SK-N-SH (cell line): Measurements from ENCODE around the gene AHDC1. TPM values are rescaled to one million over a fixed set of nuclear protein-coding genes. Genes with fewer than 3 reads are reported as not detected.

Source experiments
- CTCF ChIA-PET: fragments of 300-600, 350-600 bp; formaldehyde crosslinking; extraction: SDS; loops from one replicate; lab custom pipeline; 2021; lab: Yijun Ruan, JAX
- POLR2A ChIA-PET: fragments of 350-600 bp; sonication (Branson Sonifier 250); formaldehyde crosslinking; extraction: SDS; loops from one replicate; lab custom pipeline; 2020; ENCODE audit warnings: antibody characterized with exemption, inconsistent platforms; lab: Yijun Ruan, JAX
- DNase-seq: peaks from one replicate; pipeline ENCODE4 v3.0.0; 2012
- H2AFZ ChIP-seq: fragments of 200-600 bp; sonication (generic); 2 replicates; pipeline ENCODE4 v1.8.1; 2016; ENCODE audit warnings: antibody characterized with exemption, mild to moderate bottlenecking, low read depth
- H3F3A ChIP-seq: fragments of 200-600 bp; sonication (generic); replicated peaks from 2 replicates; pipeline ENCODE3; 2016; ENCODE audit warnings: antibody characterized with exemption, mild to moderate bottlenecking; ENCODE audit not compliant: insufficient read depth
- H3K27ac ChIP-seq, 2 experiments: fragments of 200-500 bp in 1 of 2; fragments of 200-600 bp in 1 of 2; sonication (Bioruptor generic) in 1 of 2; sonication (generic), shearing (Covaris generic) in 1 of 2; 2 replicates each; pipeline versions ENCODE4 v1.5.1 to v1.6.1; 2014 to 2016; ENCODE audit warnings: low read depth in 2 of 2, inconsistent platforms in 1 of 2, low read length in 1 of 2, mild to moderate bottlenecking in 1 of 2, mixed read lengths in 1 of 2
- H3K27me3 ChIP-seq: fragments of 200-600 bp; sonication (generic), shearing (Covaris generic); 2 replicates; pipeline ENCODE4 v1.6.1; 2016; ENCODE audit warnings: mixed run types; ENCODE audit not compliant: insufficient read depth
- H3K36me3 ChIP-seq, 2 experiments: fragments of 200-500 bp in 1 of 2; fragments of 200-600 bp in 1 of 2; sonication (Bioruptor generic) in 1 of 2; sonication (generic) in 1 of 2; replicated peaks in 1 of 2; 2 replicates each; pipeline versions ENCODE3 to v1.5.1; 2014 to 2016; ENCODE audit warnings: low read length in 1 of 2, mild to moderate bottlenecking in 1 of 2; ENCODE audit not compliant: insufficient read depth in 2 of 2, control insufficient read depth in 1 of 2
- H3K4me1 ChIP-seq, 2 experiments: fragments of 200-500 bp in 1 of 2; fragments of 200-600 bp in 1 of 2; sonication (Bioruptor generic) in 1 of 2; sonication (generic), shearing (Covaris generic) in 1 of 2; 2 replicates each; pipeline versions ENCODE4 v1.5.1 to v1.6.1; 2014 to 2016; ENCODE audit warnings: low read depth in 1 of 2, low read length in 1 of 2, mixed run types in 1 of 2; ENCODE audit not compliant: insufficient read depth in 2 of 2, control insufficient read depth in 1 of 2
- H3K4me2 ChIP-seq: fragments of 200-600 bp; sonication (generic), shearing (Covaris generic); 2 replicates; pipeline ENCODE4 v1.6.1; 2017; ENCODE audit warnings: mixed run types
- H3K4me3 ChIP-seq, 2 experiments: fragments of 200-500 bp in 1 of 2; fragments of 200-600 bp in 1 of 2; sonication (Bioruptor generic) in 1 of 2; sonication (generic), shearing (Covaris generic) in 1 of 2; 2 replicates each; pipeline versions ENCODE4 v1.5.1 to v1.8.1; 2014 to 2016; ENCODE audit warnings: low read depth in 2 of 2, inconsistent platforms in 1 of 2, low read length in 1 of 2, mild to moderate bottlenecking in 1 of 2, mixed read lengths in 1 of 2, moderate library complexity in 1 of 2
- H3K79me2 ChIP-seq: fragments of 200-600 bp; sonication (generic); 2 replicates; pipeline ENCODE4 v1.8.1; 2017; ENCODE audit warnings: mild to moderate bottlenecking; ENCODE audit not compliant: insufficient read depth
- H3K9ac ChIP-seq: fragments of 200-600 bp; sonication (generic); 2 replicates; pipeline ENCODE4 v1.6.1; 2017; ENCODE audit warnings: mixed run types
- H3K9me2 ChIP-seq: fragments of 200-600 bp; sonication (generic); 2 replicates; pipeline ENCODE4 v1.6.1; 2017; ENCODE audit warnings: mixed run types
- H3K9me3 ChIP-seq: fragments of 200-600 bp; sonication (generic); 2 replicates; pipeline ENCODE4 v1.6.1; 2017; ENCODE audit warnings: mixed run types, mild to moderate bottlenecking, moderate library complexity
- H4K20me1 ChIP-seq: fragments of 200-600 bp; sonication (generic); 2 replicates; pipeline ENCODE4 v1.6.1; 2017; ENCODE audit warnings: mild to moderate bottlenecking, mixed run types; ENCODE audit not compliant: insufficient read depth
- CHD2 ChIP-seq: fragments of 150-350 bp; IDR thresholded peaks from 2 replicates; pipeline ENCODE4 v1.6.1; 2018; ENCODE audit warnings: low read length; ENCODE audit not compliant: partially characterized antibody
- CTCF ChIP-seq: fragments of 200-600 bp; sonication (generic); IDR thresholded peaks from 2 replicates; pipeline ENCODE4 v1.6.1; 2017; ENCODE audit warnings: antibody characterized with exemption, mild to moderate bottlenecking, moderate library complexity
- EP300 ChIP-seq, 2 experiments: IDR thresholded peaks; 2 replicates each; pipeline versions ENCODE4 v1.4.0 to v1.6.1; 2012; ENCODE audit warnings: borderline replicate concordance in 1 of 2, low read depth in 1 of 2, low read length in 1 of 2
- EZH2phosphoT487 ChIP-seq: fragments of 200-600 bp; sonication (generic); IDR thresholded peaks from 2 replicates; pipeline ENCODE4 v1.6.1; 2017; ENCODE audit warnings: low read depth, mixed run types, mild to moderate bottlenecking, antibody characterized with exemption, moderate library complexity, borderline replicate concordance
- FOXJ3 ChIP-seq: sonication (generic); formaldehyde crosslinking; IDR thresholded peaks from 2 replicates; pipeline ENCODE4 v1.5.1; 2020; ENCODE audit warnings: mild to moderate bottlenecking, missing genetic modification reagents
- GATA2 ChIP-seq: sonication (generic); formaldehyde crosslinking; IDR thresholded peaks from 2 replicates; pipeline ENCODE4 v1.5.0; 2020; ENCODE audit warnings: mild to moderate bottlenecking, missing genetic modification reagents
- MAX ChIP-seq: IDR thresholded peaks from 2 replicates; pipeline ENCODE4 v1.4.0; 2012; ENCODE audit warnings: low read depth
- MXI1 ChIP-seq: IDR thresholded peaks from 2 replicates; pipeline ENCODE4 v1.6.1; 2012; ENCODE audit warnings: mild to moderate bottlenecking, low read depth, low read length, improper control_type of control experiment
- NFIC ChIP-seq: IDR thresholded peaks from 2 replicates; pipeline ENCODE4 v1.4.0; 2012; ENCODE audit warnings: borderline replicate concordance
- RAD21 ChIP-seq: IDR thresholded peaks from 2 replicates; pipeline ENCODE4 v1.6.1; 2012; ENCODE audit warnings: mild to moderate bottlenecking, low read length
- RCOR1 ChIP-seq: fragments of 150-350 bp; IDR thresholded peaks from 2 replicates; pipeline ENCODE4 v1.6.1; 2017; ENCODE audit warnings: antibody characterized with exemption, low read length
- REST ChIP-seq: IDR thresholded peaks from 2 replicates; pipeline ENCODE4 v1.6.1; 2012; ENCODE audit warnings: mild to moderate bottlenecking, low read depth, low read length, moderate library complexity
- RXRA ChIP-seq: IDR thresholded peaks from 2 replicates; pipeline ENCODE4 v1.4.0; 2012; ENCODE audit warnings: low read depth, mild to moderate bottlenecking, borderline replicate concordance
- TAF1 ChIP-seq: IDR thresholded peaks from 2 replicates; pipeline ENCODE4 v1.6.1; 2012; ENCODE audit warnings: low read depth, mild to moderate bottlenecking, low read length, moderate library complexity, borderline replicate concordance
- USF1 ChIP-seq: IDR thresholded peaks from 2 replicates; pipeline ENCODE4 v1.4.0; 2012; ENCODE audit warnings: low read depth, borderline replicate concordance
- WGBS: methylation state at CpG from one replicate; pipeline ENCODE4 v1.1.6; 2017; ENCODE audit warnings: low lambda C conversion rate; 5-methylcytosine and 5-hydroxymethylcytosine counted together
- polyA plus RNA-seq, 3 experiments: library from polyadenylated mRNA; depleted of rRNA; stranded (reverse); fragments of >200 nt; gene quantifications; 2 replicates each; pipeline ENCODE4 v1.2.3, GENCODE V29; 2012

The AHDC1 gene
- polyA plus RNA-seq, 1 of the 3 experiments (the other 2 are of a cell fraction): 8.5 TPM

GRCh38 chr1:27513528-27513927 is 90.4 kb downstream of the AHDC1 start:
- 97% methylated on average over 5 of the region's 5 CpGs for WGBS
- TF ChIP-seq NFIC (no peak), EP300 (IDR thresholded peaks at IDR 0.05; ENCODE audit: borderline replicate concordance in 1 of 2, low read depth in 1 of 2, low read length in 1 of 2) (no peak), CHD2 (no peak), RAD21 (no peak), GATA2 (CRISPR knock-in tag) (no peak), EZH2phosphoT487 (no peak), FOXJ3 (CRISPR knock-in tag) (no peak), MAX (no peak)
- Histone ChIP-seq H3F3A (no peaks in the 10 kb centered on the region), H3K27ac (no peak overlapping the region), H3K4me1 (peaks cover 0 to 15% of the 10 kb centered on the region in 2 experiments; a peak in 1 of 4 replicates), H3K9ac (no peak overlapping the region), H4K20me1 (no peaks in the 10 kb centered on the region), H3K27me3 (no peaks in the 10 kb centered on the region), H3K36me3 (no peaks in the 10 kb centered on the region), H3K9me3 (no peaks in the 10 kb centered on the region), H3K9me2 (no peaks in the 10 kb centered on the region), H3K4me2 (no peak overlapping the region), H3K79me2 (no peaks in the 10 kb centered on the region), H2AFZ (no peak overlapping the region), H3K4me3 (no peak overlapping the region)
- CTCF ChIA-PET: interaction anchor here (1.2 kb wide), 1 partner anchor 150 kb away, joined by 4 read pairs; no protein-coding TSS in a partner anchor
- no peak for DNase-seq
- POLR2A ChIA-PET: no interaction called here

- Histone ChIP-seq H3K9ac (no peak overlapping the region), H3K36me3 (no peaks in the 10 kb centered on the region), H3K27me3 (no peaks in the 10 kb centered on the region), H3K27ac (no peak overlapping the region), H3K9me2 (no peaks in the 10 kb centered on the region), H3K4me2 (no peak overlapping the region), H3K4me3 (no peak overlapping the region), H3F3A (no peaks in the 10 kb centered on the region), H2AFZ (no peak overlapping the region), H4K20me1 (no peaks in the 10 kb centered on the region), H3K9me3 (no peaks in the 10 kb centered on the region), H3K79me2 (no peaks in the 10 kb centered on the region), H3K4me1 (peaks cover 0 to 13% of the 10 kb centered on the region in 2 experiments; a peak in 1 of 4 replicates)
- no peak for DNase-seq
- POLR2A ChIA-PET: no interaction called here
- TF ChIP-seq MAX: no peak
- no peak for TF ChIP-seq MXI1
- no peak for TF ChIP-seq RCOR1
- TF ChIP-seq RXRA: no peak
- TF ChIP-seq EZH2phosphoT487: no peak
- no peak for TF ChIP-seq USF1
- no peak for TF ChIP-seq CTCF
- no peak for TF ChIP-seq REST
- no peak for TF ChIP-seq EP300 (IDR thresholded peaks at IDR 0.05; ENCODE audit: borderline replicate concordance in 1 of 2, low read depth in 1 of 2, low read length in 1 of 2)
- TF ChIP-seq TAF1: no peak
- TF ChIP-seq NFIC: no peak
- 89% methylated on average over 8 of the region's 9 CpGs for WGBS
- CTCF ChIA-PET: interaction anchor here (1.1 to 1.5 kb wide), 3 partner anchors 16 to 99 kb away, joined by 3 to 7 read pairs (median 3); no protein-coding TSS in a partner anchor
These were observed 94.5 kb downstream of the AHDC1 start for GRCh38 chr1:27509127-27510080.
